Measurements from ENCODE around the gene HNMT.
"Not testable (repeated sequence)": the region's sequence is repeated elsewhere in the genome, so short reads cannot be mapped to it uniquely, and the experiment has no call there.

HNMT gene

DNA sequence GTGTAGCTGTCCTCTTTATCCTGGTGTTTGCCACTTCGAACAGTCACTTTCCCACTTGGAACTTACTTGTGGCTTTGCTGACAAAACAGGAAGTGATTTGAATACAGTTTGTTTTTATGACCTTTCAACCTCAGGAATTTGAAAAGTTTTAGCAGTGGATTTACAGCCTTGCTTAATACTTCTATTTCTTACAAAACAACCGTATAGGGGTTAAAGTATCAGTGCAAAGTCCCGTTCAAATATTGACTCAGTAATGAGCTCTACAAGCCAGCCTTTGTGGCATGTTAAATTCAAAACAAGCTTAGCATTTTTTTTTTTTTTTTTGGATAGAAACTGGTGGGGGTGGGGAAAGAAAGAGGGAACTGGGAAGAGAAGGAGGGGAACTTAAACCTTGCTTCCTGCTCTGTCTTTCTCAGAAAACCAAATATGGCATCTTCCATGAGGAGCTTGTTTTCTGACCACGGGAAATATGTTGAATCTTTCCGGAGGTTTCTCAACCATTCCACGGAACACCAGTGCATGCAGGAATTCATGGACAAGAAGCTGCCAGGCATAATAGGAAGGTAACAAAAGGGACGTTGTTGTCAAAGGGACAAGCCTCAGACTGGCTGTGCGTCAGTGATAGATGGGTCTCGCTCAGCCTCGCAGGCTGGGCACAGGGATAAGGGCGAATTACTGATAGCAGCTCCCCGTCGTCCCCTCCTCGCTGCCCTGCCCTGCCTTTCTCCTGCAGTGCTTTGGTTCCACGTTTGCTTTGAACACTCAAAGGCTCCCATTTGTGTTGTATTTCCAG lies at the start of gene HNMT:
TSS of gene HNMT (plus strand) at position 408 of the 793 bp plus-strand sequence. CDS start at position 427, 19 bp downstream.
- peak; percentile 73 for DNase-seq (ENCODE audit: low read depth)

GRCh38 chr2:137921105-137921880 lies 43.0 kb upstream of the HNMT start:
- no peak for DNase-seq (ENCODE audit: low read depth)

- not testable (repeated sequence) for DNase-seq (ENCODE audit: low read depth)
These were observed 42.1 kb upstream of the HNMT start for GRCh38 chr2:137922171-137922570.

DNA sequence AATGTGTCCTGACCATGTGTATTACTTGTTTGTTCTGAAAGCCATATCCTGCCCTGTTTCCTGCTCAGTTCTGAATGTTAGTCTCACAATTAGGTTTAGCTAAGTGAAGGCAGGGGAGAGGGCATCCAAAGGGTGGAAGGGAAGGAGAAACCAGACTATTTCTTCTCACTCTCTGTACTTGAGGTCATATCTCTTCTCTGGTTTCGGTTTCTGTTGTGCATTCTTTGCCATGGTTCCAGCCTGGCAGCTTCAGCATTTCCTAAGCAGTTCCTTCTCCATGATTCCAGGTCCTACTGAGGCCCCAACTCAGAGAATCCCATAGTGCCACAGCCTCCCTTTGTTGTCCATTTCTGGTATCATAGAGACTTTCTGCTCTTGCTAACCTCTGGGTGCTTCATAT lies 40.3 kb upstream of the HNMT start:
- DNase-seq (ENCODE audit: low read depth) = peak; percentile 10

DNA sequence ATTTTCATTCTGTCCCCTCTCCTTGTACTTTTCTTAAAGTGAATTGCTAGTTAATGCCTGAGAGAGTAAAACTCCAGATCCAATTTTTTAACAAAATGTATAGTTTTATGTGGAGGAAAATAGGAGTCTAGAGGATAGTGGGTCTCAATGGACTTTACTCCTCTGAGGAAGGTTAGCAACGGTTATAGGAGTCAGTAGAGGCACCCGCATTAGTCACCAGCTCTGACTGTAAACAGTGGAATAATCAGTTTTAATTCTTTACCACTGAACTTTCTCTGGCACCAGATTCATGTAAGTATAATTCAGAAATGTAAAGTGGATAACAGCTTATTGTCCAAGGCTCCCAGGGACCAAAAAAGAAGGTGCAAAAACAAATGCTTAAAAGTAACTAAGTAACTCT lies 38.7 kb upstream of the HNMT start:
- no peak for DNase-seq (ENCODE audit: low read depth)

GRCh38 chr2:137927846-137928245 lies 36.4 kb upstream of the HNMT start:
- DNase-seq (ENCODE audit: low read depth) = no peak

- DNase-seq (ENCODE audit: low read depth) = peak; percentile 3
These were observed 35.4 kb upstream of the HNMT start for GRCh38 chr2:137928547-137929518.

DNA sequence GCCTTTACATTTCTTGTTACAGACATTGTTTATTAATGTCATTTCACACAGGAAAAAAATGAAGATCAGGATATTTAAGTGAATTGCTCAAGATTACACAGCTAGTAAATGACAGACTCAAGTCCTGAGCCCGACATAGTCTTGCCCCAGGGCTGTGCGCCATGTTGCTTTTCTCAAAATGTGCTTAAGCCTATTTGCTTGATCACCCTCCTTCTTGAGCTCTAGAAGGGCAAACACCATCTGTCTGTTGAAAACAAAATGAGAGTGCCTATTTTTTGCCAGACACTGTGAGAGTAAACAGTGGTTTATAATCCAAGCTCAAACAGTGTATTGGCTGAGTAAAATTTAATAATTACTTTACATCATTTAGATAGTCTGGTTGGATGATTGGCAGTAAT lies 34.8 kb upstream of the HNMT start:
- DNase-seq (ENCODE audit: low read depth) = no peak

DNA sequence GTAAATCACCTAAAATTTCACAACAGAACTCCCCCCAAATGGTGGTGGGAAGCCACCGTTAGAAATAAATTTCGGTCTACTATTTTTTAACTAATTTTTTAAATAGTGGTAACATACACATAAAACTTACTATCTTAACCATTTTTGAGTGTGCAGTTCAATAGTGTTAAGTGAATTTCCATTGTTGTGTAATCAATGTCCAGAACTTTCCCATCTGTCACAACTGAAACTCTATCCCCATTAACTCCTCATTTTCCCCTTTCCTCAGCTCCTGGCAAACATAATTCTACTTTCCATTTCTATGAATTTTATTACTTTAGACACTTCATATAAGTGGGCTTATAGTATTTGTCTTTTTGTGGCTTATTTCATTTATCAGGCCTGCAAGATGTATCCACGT lies 34.1 kb upstream of the HNMT start:
- no peak for DNase-seq (ENCODE audit: low read depth)

DNA sequence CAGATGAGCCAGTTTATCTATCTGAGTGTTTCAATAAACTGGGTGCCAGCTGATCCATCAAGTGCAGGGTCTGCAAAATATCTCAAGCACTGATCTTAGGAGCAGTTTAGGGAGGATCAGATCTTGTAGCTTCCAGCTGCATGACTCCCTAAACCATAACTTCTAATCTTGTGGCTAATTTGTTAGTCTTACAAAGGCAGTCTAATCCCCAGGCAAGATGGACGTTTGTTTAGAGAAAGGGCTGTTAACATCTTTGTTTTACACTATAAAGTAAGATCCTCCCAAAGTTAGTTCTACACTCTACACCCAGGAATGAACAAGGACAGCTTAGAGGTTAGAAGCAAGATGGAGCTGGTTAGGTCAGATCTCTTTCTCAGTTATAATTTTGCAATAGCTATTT lies 28.7 kb upstream of the HNMT start:
- DNase-seq (ENCODE audit: low read depth) = no peak

- DNase-seq (ENCODE audit: low read depth) = no peak
These were observed 27.0 kb upstream of the HNMT start for GRCh38 chr2:137937246-137937645.

GRCh38 chr2:137937778-137938177 lies 26.5 kb upstream of the HNMT start:
- DNase-seq (ENCODE audit: low read depth) = peak; percentile 3

DNA sequence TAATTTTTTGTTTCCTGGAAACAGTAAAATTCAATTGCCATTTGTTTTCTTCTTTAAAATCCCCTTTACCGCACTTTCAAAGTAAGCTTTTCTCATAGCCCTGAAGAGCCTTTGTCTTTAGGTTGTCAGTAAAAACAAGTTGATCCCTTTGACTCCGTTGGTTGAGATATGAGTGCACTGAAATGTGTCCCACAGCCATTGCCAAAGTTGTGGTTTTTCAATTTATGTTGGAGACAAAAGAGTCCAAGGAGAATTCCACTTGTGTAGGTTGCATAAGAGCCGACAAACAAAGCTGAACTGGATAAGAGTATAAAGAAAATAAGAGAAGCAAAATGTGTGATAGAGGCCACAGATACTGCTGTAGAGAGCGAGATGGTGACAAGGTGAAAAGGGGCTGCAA lies 26.1 kb upstream of the HNMT start:
- peak; percentile 70 for DNase-seq (ENCODE audit: low read depth)

GRCh38 chr2:137939026-137939425 lies 25.2 kb upstream of the HNMT start:
- DNase-seq (ENCODE audit: low read depth) = no peak

DNA sequence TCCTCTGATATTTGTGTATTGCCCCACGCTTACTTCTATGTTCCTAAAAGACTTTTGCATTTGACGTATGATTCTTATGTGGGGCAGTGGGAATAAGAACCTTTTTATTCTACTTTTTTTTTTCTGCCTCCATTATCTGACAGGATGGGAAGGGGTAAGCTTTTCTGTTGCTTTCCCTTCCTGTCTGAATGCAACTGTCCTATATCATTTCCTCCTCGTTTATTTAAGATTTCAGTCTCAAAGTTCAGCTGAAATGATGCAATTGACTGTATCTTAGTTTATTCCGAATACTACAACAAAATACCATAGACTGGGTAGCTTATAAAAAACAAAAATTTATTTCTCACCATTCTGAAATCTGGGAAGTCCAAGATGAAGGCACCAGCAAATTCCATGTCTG lies 24.1 kb upstream of the HNMT start:
- no peak for DNase-seq (ENCODE audit: low read depth)

DNA sequence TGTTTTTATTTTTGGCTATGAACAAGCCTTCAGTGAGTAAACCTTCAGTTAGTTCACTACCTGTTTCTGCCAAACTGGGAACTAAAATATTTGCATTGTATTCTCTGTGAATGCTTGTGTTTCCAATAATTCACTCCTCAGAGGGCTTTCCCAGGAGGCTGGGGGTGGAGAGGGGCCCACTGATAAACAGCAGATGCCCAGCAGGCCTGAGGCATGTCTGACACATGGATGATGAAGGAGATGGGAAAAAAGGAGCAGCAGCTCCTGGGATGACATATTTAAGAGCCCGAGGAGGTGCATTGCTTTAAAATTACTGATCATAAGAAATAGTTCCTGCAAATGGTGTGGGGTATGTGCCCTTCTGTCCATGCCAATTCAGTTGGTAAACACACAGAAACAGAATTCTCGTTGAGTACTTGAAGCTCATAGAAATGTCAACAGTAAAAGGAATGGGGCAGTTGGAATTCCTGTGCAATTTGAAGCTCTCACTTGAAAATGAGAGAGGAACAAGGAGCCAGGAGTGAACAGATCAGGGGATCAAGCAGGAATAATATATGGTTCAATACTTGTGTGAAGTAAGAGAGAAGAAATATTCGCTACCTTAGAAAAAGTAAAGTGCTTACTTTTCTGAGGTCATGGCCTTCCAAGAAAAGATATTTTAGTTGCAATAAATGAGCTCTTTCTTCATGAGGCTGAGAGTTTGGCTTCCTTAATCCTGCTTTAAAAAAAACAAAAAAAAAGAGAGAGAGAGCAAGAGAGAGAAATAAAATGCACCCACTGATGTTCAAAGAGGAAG lies 22.0 kb upstream of the HNMT start:
- no peak for DNase-seq (ENCODE audit: low read depth)

- no peak for DNase-seq (ENCODE audit: low read depth)
These were observed 21.2 kb upstream of the HNMT start for GRCh38 chr2:137942833-137943677.

GRCh38 chr2:137943678-137944347 lies 20.5 kb upstream of the HNMT start:
- DNase-seq (ENCODE audit: low read depth) = no peak

DNA sequence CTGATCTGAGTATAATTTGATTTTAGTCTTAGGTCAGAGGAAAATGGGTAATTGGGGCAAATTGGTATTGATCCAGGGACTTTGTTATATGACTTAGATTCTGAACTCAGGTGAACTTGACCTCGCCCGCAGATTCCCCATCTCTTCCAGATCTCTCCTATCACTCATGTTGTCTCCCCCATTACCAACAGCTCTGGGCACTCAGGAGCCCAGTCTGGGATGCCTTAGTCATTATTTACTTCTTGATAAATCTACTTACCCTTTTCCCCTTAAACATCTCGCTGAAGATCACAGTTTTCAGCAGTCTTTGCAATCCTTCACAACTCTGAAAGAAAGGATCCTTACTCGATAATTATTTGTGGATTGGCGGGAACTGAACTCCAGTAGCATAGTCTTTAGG lies 19.6 kb upstream of the HNMT start:
- DNase-seq (ENCODE audit: low read depth) = no peak

DNA sequence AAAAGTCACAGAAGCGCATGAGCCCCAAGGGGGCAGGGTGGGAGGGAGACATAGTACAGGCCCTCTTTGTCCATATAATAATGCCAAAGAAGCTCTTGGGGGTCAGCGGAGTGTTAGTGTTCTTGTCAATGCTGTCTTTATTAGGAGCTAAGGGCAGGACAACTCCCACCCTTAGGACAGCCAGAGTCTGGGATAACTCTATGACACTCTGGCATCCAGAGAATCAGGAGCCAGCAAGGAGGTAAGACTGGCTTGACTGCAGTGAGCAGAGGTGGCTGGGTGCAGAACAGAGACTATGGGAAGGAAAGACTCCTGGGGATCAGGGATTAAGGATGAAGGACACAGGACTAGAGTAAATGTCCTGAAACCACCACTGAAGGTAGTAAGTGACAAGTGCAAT lies 19.0 kb upstream of the HNMT start:
- no peak for DNase-seq (ENCODE audit: low read depth)
